HG02943 (cell line): ENCODE results near the gene P4HA2.

ENCODE experiments used
- ATAC-seq: cut with Tn5 transposase; IDR thresholded peaks from one replicate; pipeline ENCODE4 v1.9.1; 2021; ENCODE audit warnings: mild to moderate bottlenecking, low read depth, moderate library complexity; ENCODE audit not compliant: unreplicated experiment

P4HA2 gene

GRCh38 chr5:132226516-132227234 lies 978 bp downstream of the P4HA2 start:
- no peak for ATAC-seq

DNA sequence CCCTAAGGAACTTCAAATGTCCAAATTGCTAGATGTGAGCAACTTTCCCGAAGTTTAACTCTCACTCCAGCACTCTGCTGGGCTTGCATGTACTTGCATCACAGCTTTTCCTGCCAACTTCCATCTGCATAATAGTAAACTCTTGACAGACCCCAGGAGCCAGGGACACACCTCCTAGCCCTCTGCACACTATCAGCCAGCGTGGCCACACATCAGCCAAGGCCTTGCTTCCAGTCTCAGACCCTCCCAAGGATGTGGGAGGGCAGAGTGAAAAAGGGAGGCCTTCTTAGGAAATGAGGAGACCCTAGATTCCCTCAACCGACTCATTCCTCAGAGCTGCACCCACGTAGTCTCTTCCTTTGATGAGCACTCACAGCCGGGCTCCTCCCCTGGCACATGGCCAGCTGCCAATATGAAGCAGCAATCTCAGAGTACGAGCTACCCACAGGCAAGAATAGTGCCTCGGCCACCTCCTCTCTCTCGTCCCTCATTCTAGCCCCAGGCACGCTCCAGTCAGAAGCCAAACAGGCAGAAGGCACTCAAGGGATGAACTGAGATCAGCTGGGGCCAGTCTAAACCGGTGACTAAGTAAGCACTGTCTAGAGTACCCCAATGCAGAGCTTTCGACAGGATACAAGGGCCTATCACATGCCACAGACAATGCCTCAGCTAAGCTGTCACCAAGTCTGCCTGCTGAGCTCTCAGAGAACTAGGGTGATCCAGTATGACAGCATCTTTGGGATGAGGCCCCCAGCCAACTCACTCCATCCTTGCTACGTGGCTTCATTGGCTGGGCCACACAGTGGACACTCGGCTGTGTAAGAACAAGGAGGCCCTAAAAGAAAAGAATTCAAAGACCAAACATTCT lies 2.3 kb downstream of the P4HA2 start:
- ATAC-seq = no peak

GRCh38 chr5:132224716-132225115 lies 2.9 kb downstream of the P4HA2 start:
- no peak for ATAC-seq

- no peak for ATAC-seq
These were observed 3.8 kb downstream of the P4HA2 start for GRCh38 chr5:132223861-132224260.

GRCh38 chr5:132222649-132223038 lies 5.0 kb downstream of the P4HA2 start:
- peak; percentile 75 for ATAC-seq

- ATAC-seq = no peak
These were observed 5.6 kb downstream of the P4HA2 start for GRCh38 chr5:132221781-132222648.

DNA sequence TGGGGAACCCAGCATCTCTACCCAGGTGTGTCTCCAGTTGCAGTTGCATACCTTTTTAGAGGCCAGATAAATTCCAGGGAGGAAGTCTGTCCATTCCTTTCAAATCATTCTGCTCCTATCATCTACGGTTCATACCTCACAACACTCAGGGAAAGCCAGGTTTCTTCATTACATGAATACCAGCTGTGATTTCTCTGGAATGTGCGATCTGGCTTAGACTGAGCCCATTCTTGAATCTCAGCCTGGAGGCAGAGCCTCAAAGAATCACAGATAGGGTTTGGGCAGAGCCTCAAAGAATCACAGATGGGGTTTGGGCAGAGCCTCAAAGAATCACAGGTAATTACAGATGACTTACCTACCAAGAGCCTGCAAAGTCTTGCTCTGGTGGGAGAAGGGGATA lies 7.2 kb downstream of the P4HA2 start:
- no peak for ATAC-seq

- no peak for ATAC-seq
These were observed 7.7 kb downstream of the P4HA2 start for GRCh38 chr5:132219981-132220380.

DNA sequence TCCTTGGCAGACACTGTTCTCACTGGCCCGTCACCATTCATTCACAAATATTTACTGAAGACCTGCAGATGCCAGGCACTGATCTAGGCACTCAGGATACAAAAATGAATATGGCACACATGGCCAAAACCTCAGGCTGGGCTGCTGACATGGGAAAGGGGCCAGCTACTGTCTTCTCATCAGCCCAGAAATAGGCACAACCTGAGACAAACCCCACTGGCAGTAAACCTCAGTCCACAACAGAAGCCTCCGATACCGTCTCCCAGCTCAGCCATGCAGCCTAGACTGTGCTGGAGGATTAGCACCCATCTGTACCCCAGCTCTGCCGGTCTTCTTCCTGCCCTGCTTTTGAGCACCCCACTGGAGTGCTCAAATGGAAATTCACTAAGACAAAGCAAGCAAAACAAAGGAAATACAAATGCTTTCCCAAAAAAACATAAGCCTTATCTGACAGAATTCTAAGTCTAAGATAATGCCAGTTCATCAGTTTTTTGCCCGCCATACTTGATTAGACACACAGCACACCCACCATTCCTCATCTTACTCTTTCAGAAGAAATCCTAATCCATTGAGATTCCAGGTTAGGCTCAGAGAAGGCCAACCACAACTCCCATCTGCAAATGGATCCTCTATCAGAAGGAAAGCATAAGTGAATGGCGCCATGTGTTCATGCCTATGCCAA lies 8.2 kb downstream of the P4HA2 start:
- no peak for ATAC-seq

DNA sequence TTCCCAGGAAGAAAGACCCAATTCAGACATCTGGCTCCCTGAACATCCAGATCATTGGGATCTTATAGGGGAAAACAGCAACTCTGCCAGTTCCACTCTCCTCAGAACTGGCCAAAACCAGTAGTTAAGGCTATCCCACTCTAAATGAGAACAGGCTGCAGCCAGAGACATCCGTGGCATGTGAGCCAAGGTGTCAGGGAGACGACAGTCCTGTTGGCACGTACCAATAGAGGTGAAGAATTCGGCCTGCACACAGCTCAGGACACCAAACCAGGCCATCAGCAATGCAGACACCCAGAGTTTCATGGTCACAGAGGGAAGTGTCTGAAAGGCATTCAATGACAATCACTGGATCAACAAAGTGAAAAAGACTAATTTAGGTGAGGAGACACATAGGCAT lies 9.3 kb downstream of the P4HA2 start:
- no peak for ATAC-seq

DNA sequence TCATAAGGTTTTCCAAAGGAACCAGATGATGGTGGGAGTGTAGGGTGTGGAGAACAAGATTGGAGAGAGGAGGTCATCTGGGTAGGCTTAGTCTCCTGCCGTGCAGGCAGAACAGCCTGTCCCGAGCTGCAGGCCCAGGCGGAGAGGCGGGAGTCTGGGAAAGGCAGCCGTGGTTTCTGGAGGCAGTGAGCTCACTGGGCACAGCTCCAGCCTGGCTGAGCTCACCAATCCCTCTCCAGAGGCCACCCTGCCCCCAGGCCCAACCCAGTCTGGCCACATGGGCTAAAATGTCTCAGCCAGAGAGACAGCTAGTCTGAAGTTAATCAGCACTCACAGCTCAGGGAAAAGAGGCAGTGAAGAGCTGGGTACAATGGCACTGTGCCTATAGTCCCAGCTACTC lies 12.3 kb downstream of the P4HA2 start:
- ATAC-seq = no peak

GRCh38 chr5:132214491-132214890 lies 13.2 kb downstream of the P4HA2 start:
- ATAC-seq = no peak

DNA sequence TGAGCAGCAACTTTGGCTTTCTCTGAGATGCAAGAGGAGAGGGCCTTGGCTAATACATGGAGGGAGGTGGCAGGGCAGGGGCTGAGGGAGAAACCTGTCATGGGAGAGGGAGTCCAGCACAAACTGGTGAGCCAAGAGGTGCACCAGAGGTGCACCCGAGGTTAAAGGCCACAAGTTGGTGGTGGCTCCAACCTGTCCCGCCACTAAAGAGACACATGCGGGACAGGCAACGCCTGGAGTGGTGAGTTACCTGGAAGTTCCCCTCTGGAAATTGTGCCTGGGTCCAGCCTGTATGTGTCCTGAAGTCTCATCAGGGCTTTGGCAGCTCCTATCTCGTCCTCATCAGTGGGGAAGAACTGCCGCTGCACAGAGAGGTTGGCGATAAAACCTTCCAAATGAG lies 14.0 kb downstream of the P4HA2 start:
- no peak for ATAC-seq

GRCh38 chr5:132211787-132212186 lies 15.9 kb downstream of the P4HA2 start:
- ATAC-seq = no peak

- ATAC-seq = no peak
These were observed 16.7 kb downstream of the P4HA2 start for GRCh38 chr5:132210944-132211343.

DNA sequence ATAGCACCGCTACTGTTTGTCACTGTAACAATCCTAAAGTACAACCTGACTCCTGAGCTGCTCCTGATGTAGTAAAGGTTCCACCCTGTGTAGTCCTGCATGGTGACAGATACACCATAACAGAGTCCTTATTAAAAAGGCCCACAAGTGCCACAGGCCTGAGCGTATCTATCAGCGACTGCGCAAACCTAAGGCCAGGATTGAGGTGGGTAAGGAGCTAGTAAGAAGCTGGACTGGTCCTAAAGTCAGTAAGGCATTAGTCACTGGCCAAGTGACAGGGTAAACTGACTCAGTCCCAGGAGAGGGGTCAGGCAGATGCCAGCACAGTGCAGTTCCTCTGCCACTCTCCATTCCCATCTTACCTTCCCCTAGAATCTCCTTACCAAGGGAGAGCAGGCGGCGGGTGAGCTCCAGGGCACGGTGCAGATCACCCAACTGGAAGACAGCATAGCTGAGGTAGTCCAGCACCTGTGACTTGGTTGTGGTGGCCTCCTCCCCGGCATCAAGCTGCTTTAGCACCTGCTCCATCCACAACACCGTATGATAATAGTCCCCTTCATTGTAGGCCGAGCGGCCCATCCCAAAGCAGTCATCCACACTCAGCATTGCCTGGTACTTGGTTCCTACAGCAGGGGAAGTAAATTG lies 17.6 kb downstream of the P4HA2 start:
- ATAC-seq = no peak

- ATAC-seq = no peak
These were observed 18.5 kb downstream of the P4HA2 start for GRCh38 chr5:132209131-132209530.

GRCh38 chr5:132207778-132208177 lies 19.9 kb downstream of the P4HA2 start:
- no peak for ATAC-seq

- ATAC-seq = no peak
These were observed 20.9 kb downstream of the P4HA2 start for GRCh38 chr5:132206782-132207181.
